KMS-11 (cell line): ENCODE results near the gene TAC4.

Experiments
- H2AFZ ChIP-seq: fragments of 200-600 bp; sonication (generic); 2 replicates; pipeline ENCODE4 v1.6.1; 2016; ENCODE audit warnings: antibody characterized with exemption, mixed run types, low read depth
- H3K27ac ChIP-seq: fragments of 200-600 bp; sonication (generic); 2 replicates; pipeline ENCODE4 v1.6.1; 2016; ENCODE audit warnings: mild to moderate bottlenecking, mixed run types
- H3K27me3 ChIP-seq: fragments of 200-600 bp; sonication (generic); 2 replicates; pipeline ENCODE4 v1.6.1; 2017; ENCODE audit warnings: mild to moderate bottlenecking, low read depth, mixed run types, moderate library complexity; ENCODE audit not compliant: insufficient read depth
- H3K36me3 ChIP-seq: fragments of 200-600 bp; sonication (generic); 2 replicates; pipeline ENCODE4 v1.6.1; 2017; ENCODE audit warnings: mild to moderate bottlenecking, mixed run types; ENCODE audit not compliant: insufficient read depth
- H3K4me1 ChIP-seq: fragments of 200-600 bp; sonication (generic); 2 replicates; pipeline ENCODE4 v1.6.1; 2016; ENCODE audit warnings: mild to moderate bottlenecking, low read depth, mixed run types; ENCODE audit not compliant: poor library complexity, severe bottlenecking
- H3K4me2 ChIP-seq: fragments of 200-600 bp; sonication (generic); 2 replicates; pipeline ENCODE4 v1.7.0; 2016; ENCODE audit warnings: mild to moderate bottlenecking, mixed run types
- H3K4me3 ChIP-seq: fragments of 200-600 bp; sonication (generic); IDR thresholded peaks from 2 replicates; pipeline ENCODE4 v1.6.1; 2017; ENCODE audit warnings: low read depth, low read length, mixed read lengths; ENCODE audit not compliant: insufficient read depth
- H3K79me2 ChIP-seq: fragments of 200-600 bp; sonication (generic); 2 replicates; pipeline ENCODE4 v1.6.1; 2016; ENCODE audit warnings: low read depth, mixed run types; ENCODE audit not compliant: insufficient read depth
- H3K9ac ChIP-seq: fragments of 200-600 bp; sonication (generic); 2 replicates; pipeline ENCODE4 v1.6.1; 2016; ENCODE audit warnings: mild to moderate bottlenecking, mixed run types
- H4K20me1 ChIP-seq: fragments of 200-600 bp; sonication (generic); 2 replicates; pipeline ENCODE4 v1.6.1; 2016; ENCODE audit warnings: mild to moderate bottlenecking, mixed run types; ENCODE audit not compliant: insufficient read depth
- TF ChIP-seq, protein P1 (sequence below): fragments of 200-600 bp; sonication (generic); conservative IDR thresholded peaks from 2 replicates; pipeline ENCODE4 v1.6.1; 2017; ENCODE audit warnings: low read depth, mild to moderate bottlenecking, antibody characterized with exemption, low read length, moderate library complexity, mixed read lengths

The TAC4 gene, protein sequence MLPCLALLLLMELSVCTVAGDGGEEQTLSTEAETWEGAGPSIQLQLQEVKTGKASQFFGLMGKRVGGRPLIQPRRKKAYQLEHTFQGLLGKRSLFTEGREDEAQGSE

DNA sequence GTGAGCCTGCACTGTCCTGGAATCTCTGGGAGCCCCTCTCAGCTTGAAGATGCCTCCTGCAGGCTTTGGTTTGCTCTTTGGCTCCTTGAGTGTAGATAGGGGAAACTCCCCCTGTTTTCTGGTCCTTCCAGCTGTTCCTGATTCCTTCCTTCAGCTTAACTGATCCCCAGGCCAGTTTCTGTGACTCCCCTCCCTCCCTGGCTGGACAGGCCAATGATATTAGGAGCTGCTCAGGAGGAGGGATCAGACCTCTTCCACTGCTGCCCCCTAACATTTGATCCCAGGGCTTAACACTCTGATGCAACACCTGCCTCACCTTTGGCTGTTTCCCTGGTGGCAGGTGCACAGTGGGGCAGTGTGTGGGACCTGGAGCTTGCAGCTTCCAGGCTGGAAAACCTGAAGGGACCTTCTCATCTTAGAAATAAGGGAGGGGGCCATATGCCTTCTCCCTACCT, at the start of gene TAC4:
Gene TAC4 (minus strand): TSS at position 51 of the 455 bp plus-strand sequence. CDS start 52 bp downstream, outside the sequence.
- H2AFZ ChIP-seq = no peak within 1 kb of the TSS
- H3K4me2 ChIP-seq = no peak within 1 kb of the TSS
- H3K9ac ChIP-seq = no peak within 1 kb of the TSS
- TF ChIP-seq, protein P1, sequence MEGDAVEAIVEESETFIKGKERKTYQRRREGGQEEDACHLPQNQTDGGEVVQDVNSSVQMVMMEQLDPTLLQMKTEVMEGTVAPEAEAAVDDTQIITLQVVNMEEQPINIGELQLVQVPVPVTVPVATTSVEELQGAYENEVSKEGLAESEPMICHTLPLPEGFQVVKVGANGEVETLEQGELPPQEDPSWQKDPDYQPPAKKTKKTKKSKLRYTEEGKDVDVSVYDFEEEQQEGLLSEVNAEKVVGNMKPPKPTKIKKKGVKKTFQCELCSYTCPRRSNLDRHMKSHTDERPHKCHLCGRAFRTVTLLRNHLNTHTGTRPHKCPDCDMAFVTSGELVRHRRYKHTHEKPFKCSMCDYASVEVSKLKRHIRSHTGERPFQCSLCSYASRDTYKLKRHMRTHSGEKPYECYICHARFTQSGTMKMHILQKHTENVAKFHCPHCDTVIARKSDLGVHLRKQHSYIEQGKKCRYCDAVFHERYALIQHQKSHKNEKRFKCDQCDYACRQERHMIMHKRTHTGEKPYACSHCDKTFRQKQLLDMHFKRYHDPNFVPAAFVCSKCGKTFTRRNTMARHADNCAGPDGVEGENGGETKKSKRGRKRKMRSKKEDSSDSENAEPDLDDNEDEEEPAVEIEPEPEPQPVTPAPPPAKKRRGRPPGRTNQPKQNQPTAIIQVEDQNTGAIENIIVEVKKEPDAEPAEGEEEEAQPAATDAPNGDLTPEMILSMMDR = no peak
- no peak within 1 kb of the TSS for H3K27ac ChIP-seq
- peaks cover 40% of the 10 kb centered on the region for H3K27me3 ChIP-seq
- H3K4me3 ChIP-seq = no peak within 1 kb of the TSS
- no peaks in the 10 kb centered on the region for H3K4me1 ChIP-seq
- no peaks in the 10 kb centered on the region for H3K36me3 ChIP-seq
- H4K20me1 ChIP-seq = no peaks in the 10 kb centered on the region
- H3K79me2 ChIP-seq = no peaks in the 10 kb centered on the region

DNA sequence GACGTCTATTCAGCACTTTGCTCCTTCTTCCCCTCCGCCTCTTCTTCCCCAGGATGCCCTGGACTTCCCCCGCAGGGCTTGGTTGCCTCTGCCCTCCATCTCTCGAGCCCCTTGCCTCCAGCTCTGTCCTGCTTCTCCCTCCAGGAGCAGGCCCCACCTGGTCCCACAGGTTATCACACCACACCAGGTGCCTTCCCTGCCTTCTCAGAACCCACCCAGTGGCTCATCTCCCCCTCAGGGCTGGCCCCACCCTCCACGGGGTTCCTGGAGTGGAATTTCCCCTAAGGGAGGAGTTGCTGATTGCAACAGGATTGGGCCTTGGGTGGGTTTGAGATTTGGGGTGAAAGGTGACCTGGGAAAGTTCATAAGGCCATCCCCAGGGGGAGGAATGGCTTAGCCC, 49.0 kb upstream of the TAC4 start:
- H3K4me1 ChIP-seq = no peaks in the 10 kb centered on the region
- no peak overlapping the region for H2AFZ ChIP-seq
- H3K27me3 ChIP-seq = peaks cover 99% of the 10 kb centered on the region
- no peaks in the 10 kb centered on the region for H3K36me3 ChIP-seq
- TF ChIP-seq, protein P1 = no peak
- H3K27ac ChIP-seq = no peak overlapping the region
- H4K20me1 ChIP-seq = no peaks in the 10 kb centered on the region
- no peaks in the 10 kb centered on the region for H3K79me2 ChIP-seq
- no peak overlapping the region for H3K9ac ChIP-seq
- H3K4me2 ChIP-seq = no peak overlapping the region
- no peak overlapping the region for H3K4me3 ChIP-seq

DNA sequence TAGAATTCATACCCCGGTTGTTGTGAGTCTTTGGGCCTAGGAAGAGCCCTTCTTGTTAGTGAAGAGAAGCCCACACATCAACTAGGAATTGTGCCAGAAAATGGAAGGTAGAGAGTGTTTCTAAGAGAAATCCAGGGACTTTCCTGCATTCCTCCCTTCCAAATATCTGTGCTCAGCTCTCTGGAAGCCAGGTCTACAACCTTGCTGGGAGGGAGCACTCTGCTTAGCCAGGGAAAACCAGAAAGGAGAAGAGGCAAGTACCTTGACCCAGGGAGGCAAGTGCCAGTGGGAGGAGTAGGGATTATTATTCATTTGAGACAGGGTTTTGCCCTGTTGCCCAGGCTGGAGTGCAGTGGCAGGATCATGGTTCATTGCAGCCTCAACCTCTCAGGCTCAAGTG, 48.4 kb upstream of the TAC4 start:
- Histone ChIP-seq H3K36me3 (no peaks in the 10 kb centered on the region), H3K4me1 (no peaks in the 10 kb centered on the region), H3K9ac (no peak overlapping the region), H4K20me1 (no peaks in the 10 kb centered on the region), H3K4me3 (no peak overlapping the region), H3K79me2 (no peaks in the 10 kb centered on the region), H3K4me2 (no peak overlapping the region), H3K27me3 (peaks cover 100% of the 10 kb centered on the region), H3K27ac (no peak overlapping the region), H2AFZ (no peak overlapping the region)
- TF ChIP-seq, protein P1 = no peak

DNA sequence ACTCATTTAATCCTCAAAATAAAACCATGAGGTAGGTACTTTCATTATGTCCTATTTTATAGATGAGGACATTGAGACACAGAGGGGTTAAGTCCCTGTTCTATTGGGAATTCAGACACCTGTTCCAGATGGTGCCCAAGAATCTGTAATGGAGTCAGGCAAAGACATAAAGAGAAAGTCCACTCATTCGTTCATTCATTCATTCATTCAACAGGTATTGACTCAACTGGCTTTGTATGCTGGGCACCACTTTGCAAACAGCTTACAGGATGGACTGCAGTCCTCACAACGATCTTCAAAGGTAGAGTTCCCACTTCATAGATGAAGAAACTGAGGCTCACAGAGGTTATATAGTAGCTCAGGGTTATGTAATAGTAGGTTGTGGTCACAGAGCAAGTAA, 47.9 kb upstream of the TAC4 start:
- Histone ChIP-seq H3K9ac (no peak overlapping the region), H2AFZ (no peak overlapping the region), H3K36me3 (no peaks in the 10 kb centered on the region), H3K79me2 (no peaks in the 10 kb centered on the region), H3K27me3 (peaks cover 100% of the 10 kb centered on the region), H3K4me1 (no peaks in the 10 kb centered on the region), H3K4me3 (no peak overlapping the region), H3K27ac (no peak overlapping the region), H4K20me1 (no peaks in the 10 kb centered on the region), H3K4me2 (no peak overlapping the region)
- TF ChIP-seq, protein P1 = no peak
